Central memory CD4-positive, alpha-beta T cell (primary cell): ENCODE data around the gene PRKCB.
"Not testable (repeated sequence)": the region's sequence is repeated elsewhere in the genome, so short reads cannot be mapped to it uniquely, and the experiment has no call there.

Source experiments
- DNase-seq: peaks from one replicate; pipeline ENCODE4 v3.0.0; 2022

PRKCB gene

GRCh38 chr16:23905027-23905426, 69.2 kb downstream of the PRKCB start:
- no peak for DNase-seq

DNA sequence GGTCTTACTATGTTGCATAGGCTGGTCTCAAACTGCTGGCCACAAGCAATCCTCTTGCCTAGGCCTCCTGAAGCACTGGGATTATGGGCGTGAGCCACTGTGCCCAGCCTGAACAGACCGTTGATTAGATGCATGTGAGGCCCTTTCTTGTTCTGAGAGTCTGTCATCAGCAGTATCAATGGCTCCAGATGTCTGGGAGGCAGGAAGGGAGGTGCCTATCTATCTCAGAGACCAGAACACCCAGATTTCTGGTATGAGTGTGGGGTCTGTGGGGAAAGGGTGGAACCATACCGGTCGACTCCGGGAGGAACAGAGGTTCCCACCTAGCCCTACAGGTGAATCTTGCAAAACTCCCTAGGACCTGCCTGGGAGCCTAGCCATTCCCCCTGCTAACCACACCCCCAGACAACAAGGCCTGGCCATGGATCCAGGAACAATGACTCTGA, 71.7 kb downstream of the PRKCB start:
- no peak for DNase-seq

DNA sequence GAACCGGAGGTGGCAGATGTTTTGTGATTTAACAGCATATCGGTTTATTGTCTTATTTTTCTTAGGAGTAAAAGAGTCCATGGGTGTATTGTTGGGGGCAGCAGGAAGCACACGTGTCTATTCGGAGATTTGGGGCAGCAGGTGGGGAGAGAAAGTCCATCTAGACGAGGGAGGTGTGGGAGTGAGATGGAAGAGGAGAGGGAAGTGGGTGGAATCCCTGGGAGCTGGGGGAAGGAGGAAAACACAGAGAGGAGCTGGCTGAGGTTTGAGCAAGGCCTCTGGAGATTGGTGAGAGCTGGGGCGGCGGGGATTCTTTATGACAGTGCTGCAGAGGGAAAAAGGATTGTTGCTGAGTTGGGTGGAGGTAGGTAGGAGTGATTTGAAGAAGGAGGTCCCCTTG, 72.1 kb downstream of the PRKCB start:
- no peak for DNase-seq

DNA sequence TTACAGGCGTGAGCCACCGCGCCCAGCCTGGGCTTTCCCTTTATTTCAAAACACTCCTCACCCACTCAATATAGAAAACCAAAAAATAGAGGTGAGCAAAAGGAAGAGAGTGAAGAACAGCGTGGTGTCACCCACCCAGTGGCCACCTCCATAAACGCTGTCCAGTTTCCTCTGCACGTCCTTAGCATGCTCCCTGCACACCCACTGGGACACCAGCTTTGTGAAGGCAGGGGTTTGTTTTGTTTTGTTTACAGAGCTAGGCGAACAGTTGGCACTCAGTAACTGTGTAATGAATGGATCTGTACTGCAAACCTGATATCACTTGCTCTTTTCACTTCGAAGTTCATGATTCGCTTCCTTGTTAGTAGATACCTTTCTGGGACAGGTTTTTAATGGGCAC, 73.0 kb downstream of the PRKCB start:
- no peak for DNase-seq

DNA sequence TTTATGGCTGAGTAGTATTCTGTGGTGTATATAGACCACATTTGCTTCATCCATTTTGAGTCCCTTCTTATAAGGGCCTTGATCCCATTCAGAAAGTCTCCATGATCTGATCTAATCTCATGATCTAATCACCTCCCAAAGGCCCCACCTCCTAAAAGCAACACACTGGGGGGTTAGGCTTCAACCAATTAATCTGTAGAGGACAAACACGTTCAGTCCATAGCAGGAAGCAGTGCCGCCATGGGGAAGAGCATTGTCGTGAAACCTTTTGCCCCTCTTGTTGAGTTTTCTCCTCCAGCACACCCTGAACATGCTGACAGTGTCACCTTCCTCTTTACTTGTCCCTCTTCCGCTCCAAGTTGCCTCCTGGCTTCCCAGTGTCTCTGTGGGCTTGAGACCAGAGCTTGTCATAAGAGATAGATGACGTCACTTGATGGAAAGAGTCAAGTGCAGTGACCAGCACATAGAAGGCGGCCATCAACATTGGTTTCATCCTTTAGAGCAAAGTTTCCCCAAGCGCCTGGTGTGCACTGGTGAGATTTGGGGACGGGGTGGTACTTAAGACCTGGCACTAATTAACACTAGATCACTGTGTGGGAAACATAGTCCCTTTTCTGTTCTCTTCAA, 74.1 kb downstream of the PRKCB start:
- DNase-seq = no peak

- DNase-seq = no peak
Measured at GRCh38 chr16:23914946-23915530, 79.3 kb downstream of the PRKCB start.

DNA sequence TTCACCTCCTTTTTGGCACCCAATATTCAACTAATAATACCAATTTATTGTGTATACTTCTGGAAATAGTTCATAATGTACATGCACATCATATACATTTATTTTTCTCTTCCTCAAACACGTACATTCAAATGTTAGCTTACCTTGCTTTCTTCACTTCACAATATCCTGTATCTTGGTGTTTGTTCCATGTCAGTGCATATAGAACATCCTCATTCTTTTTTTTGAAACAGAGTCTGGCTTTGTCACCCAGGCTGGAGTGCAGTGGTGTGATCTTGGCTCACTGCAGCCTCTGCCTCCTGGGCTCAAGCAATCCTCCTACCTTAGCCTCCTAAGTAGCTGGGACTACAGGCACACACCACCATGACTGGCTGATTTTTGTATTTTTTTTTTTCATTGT, 80.8 kb downstream of the PRKCB start:
- DNase-seq = not testable (repeated sequence)

GRCh38 chr16:23917621-23918020, 81.8 kb downstream of the PRKCB start:
- DNase-seq = no peak

GRCh38 chr16:23920446-23920845, 84.7 kb downstream of the PRKCB start:
- no peak for DNase-seq

DNA sequence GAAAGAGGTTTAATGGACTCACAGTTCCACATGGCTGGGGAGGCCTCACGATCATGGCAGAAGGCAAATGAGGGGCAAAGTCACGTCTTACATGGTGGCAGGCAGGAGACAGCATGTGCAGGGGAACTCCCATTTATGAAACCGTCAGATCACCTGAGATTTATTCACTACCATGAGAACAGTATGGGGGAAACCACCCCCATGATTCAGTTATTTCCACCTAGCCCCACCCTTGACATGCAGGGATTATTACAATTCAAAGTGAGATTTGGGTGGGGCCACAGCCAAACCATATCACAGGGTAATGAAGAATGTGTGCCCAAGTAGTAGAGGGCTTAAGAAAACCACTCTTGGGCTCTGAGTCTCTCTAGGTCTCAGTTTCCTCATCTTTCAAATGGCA, 85.1 kb downstream of the PRKCB start:
- no peak for DNase-seq

DNA sequence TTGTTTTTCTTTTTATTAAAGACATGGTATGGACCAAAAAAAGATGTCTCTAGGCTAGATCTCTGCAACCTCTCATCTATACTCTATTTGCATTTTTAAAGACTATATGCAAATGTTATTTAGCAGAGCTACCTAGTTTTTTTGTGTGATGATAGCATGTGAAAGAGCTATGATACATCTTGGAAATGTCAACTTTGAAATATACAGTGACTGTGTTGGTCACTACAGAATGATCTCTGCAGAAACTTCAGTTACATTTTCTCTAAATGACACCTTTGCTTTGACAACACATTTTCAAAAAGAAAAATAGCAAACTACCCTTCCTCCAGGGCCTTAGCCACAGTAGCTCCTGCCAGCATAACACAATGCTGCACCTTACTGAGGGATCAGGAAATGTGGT, 86.6 kb downstream of the PRKCB start:
- no peak for DNase-seq

GRCh38 chr16:23924128-23924527, 88.3 kb downstream of the PRKCB start:
- DNase-seq = no peak

GRCh38 chr16:23927796-23928195, 92.0 kb downstream of the PRKCB start:
- DNase-seq = no peak

DNA sequence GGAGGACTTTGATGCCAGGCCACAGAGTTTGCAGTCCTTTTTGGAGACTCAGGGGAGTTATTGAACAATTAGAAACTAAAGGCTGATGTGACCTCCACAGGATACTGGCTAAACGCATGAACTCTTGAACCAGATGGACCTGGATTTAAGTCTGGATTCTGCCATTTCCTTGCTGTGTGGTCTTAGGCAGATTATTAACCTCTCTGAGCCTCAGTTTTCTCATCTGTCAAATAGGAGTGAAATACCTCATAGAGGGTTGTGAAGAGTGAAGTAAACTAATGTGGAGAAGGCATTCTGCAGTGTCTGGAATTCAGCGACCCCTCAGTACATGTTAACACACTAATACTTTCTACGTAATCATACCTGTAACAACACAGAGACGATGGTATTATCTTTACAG, 93.5 kb downstream of the PRKCB start:
- DNase-seq = no peak

DNA sequence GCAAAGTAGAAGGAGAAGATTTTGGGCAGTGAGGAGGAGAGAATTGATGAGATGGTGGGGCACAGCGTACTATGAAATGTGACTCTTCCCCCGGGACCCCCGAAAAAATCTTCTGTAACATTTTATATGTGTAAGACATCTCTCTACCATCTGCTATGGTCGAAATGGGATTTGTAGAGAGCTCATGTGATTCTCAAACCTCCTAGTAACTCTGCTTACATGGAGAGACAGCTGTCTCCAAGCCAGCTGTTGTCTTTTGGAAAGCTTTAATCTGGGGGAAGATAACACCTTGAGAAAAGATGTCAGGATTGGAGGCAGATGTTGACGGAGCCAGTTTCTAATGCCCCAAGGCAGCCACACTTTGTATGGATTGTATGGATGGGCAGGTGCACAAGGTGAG, 94.1 kb downstream of the PRKCB start:
- no peak for DNase-seq

- no peak for DNase-seq
Measured at GRCh38 chr16:23930791-23931190, 95.0 kb downstream of the PRKCB start.

DNA sequence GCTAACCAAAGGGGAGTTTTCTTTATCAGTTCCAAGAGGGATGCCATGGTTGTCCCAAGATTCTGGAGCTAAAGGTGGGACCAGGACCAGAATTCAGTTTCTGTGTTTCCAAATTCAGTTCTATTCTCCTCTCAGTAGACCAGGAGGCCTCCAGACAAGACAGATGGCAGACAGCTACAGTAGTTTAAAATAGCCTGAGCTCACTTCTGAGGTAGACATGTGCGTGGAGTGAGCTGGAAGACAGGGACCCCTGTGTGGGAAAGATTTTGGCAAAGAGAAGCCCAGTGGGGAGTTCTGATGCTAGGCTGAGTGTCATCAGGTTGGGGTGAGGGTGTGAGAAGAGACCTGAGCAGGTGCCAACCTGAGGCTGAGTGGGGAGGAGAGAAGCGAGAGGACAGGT, 95.4 kb downstream of the PRKCB start:
- no peak for DNase-seq

GRCh38 chr16:23933650-23934049, 97.9 kb downstream of the PRKCB start:
- not testable (repeated sequence) for DNase-seq

- no peak for DNase-seq
Measured at GRCh38 chr16:23934610-23935236, 98.9 kb downstream of the PRKCB start.

DNA sequence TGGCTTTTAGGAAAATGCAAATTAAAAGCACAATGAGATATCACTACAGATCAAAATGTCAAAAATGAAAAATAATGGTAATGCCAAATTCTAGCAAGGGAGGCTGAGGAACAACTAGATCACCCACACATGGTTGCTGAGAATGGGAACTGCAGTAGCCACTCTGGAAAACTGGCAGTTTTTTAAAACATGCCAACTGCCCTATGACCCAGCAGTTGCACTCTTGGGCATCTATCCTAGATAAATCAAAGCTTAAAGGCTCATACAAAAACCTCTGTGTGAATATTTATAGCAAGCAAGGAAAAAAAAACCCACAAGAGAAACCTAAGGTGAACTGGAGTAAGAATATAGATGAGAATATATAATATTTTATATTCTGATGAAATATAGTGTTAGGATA, 104.3 kb downstream of the PRKCB start:
- no peak for DNase-seq

DNA sequence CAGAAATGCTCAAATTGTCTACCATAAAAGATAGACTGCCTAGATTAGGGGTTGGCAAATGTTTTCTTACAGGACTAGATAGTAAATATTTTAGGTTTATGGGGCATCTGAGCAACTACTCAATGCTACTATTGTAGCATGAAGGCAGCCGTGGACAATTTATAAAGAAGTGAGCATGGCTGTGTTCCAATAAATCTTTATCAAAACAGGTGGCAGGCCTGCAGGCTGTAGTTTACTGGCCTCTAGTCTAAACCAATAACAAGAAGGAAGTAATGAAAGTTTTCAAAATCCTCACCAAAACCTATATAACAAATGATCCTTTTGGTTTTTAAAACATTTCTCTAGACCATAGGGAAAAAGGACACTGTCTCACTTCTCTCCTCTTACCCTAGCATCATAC, 105.2 kb downstream of the PRKCB start:
- no peak for DNase-seq

- DNase-seq = no peak
Measured at GRCh38 chr16:23941963-23942564, 106.3 kb downstream of the PRKCB start.

DNA sequence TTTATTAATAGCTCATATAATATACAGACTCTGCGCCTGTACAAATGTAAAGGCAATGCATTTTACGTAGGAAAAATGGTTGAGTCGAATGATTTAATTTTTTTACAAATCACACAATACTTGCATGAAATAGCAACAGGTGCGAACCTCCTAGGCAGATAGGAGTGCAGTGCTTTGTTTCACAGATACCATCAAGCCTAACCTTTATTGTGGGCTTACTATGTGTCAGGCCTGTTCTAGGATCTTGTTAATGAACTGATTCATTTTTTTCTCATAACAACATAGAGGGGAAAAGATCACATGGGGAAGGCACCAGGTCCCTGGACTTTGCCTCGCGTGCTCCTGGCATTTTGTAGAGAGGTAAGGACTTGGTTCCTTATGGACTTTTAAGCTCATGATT, 107.8 kb downstream of the PRKCB start:
- DNase-seq = no peak

DNA sequence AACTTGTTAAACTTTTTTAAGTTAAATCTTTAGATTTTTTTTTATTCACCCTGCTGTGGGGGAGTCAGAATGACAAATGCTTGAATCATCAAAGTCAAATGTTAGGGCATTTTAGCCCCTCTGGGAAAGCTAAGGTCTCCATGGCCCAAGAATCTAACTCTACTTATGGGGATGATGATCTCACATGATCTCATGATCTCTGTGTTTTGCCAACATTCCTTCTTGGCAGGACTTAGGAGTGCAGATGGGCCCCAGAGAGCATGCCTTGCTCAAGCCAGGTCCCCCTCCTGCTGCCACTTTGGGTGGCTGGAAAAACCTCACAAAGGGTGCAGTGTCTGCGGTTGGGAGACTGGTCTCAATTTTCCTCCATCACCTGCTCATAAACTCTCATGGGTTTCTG, 108.6 kb downstream of the PRKCB start:
- DNase-seq = no peak
